ENCODE data around the gene C5orf34. TPM values are rescaled to one million over a fixed set of nuclear protein-coding genes. Genes with fewer than 3 reads are reported as not detected.
A peak's percentile ranks its signal among the peaks of the same experiment; 100 is the strongest.

Gene C5orf34
- total and polyA plus RNA-seq, 9 of the 15 experiments (the other 6 are each of a cell fraction or from before 2014, with no cell fraction given): 13.2 to 32.6 (median 20.7) TPM

DNA sequence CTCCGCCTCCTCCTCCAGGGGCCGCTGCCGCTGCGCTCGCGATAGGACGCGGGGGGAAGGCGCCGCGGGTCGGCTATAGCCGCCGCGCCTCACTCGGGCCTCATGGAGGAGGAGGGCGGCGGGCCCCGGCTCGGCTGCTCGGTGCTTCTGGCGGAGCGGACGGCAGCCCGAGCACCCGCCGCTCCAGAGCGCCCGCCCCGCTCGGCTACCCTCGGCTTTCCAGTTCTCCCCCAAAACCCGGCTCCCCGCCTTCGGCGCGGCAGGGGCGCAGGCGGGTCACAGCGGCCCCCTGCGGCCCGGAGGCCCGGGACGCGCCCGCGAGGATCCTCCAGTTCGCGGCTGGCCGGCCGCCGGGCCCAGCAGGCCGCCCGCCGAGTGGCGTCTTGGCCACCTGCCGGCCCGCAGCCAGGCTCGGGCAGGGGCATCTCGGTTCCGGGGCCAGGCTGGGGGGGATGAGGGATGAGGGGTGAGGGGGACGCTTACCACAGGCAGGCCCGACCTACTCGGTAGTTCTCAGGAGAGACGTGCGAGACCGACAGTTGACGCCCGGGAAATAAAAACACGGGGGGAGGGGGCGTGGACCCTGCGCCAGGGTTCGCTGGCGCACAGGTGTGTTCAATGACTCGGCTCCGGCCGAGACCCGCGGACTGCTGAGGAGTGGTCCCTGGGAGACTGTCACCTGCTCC is 42.1 kb upstream of the C5orf34 start, which contains the start of gene PAIP1 (continued):
- TF ChIP-seq MIER1 (IDR thresholded peaks at IDR 0.05; ENCODE audit: low read depth) (no peak), BRD9 (IDR thresholded peaks at IDR 0.05; ENCODE audit: low read depth, partially characterized antibody) (peak; percentile 20), MAZ (CRISPR knock-in tag; conservative IDR thresholded peaks at IDR 0.05 in 1 of 2, IDR thresholded peaks at IDR 0.05 in 1 of 2) (peak; percentile 78 to 96), ARID2 (IDR thresholded peaks at IDR 0.05) (no peak), HIVEP1 (CRISPR knock-in tag; IDR thresholded peaks at IDR 0.05) (no peak), TCF7L2 (IDR thresholded peaks at IDR 0.05; ENCODE audit: low read depth, low read length) (no peak), TARDBP (IDR thresholded peaks at IDR 0.05) (peak; percentile 34), SRSF3 (IDR thresholded peaks at IDR 0.05; ENCODE audit: insufficient read depth, low read length) (no peak), ZNF232 (CRISPR knock-in tag; IDR thresholded peaks at IDR 0.05) (no peak; the same call in 1 of the 2 replicates), CCNT2 (IDR thresholded peaks at IDR 0.05; ENCODE audit: borderline replicate concordance, extremely low read depth, insufficient read length, low read depth, low read length) (peak; percentile 60), HNRNPLL (IDR thresholded peaks at IDR 0.05; ENCODE audit: low read depth, low read length, poor library complexity, severe bottlenecking) (peak; percentile 70), STAT5B (CRISPR knock-in tag; IDR thresholded peaks at IDR 0.05) (no peak), ZNF507 (tag; conservative IDR thresholded peaks at IDR 0.05) (no peak), ZNF780A (CRISPR knock-in tag; IDR thresholded peaks at IDR 0.05) (no peak), ZNF311 (CRISPR knock-in tag; IDR thresholded peaks at IDR 0.05) (no peak), CBX2 (IDR thresholded peaks at IDR 0.05; ENCODE audit: insufficient read depth, low read length, poor library complexity, severe bottlenecking) (no peak), NRF1 (conservative IDR thresholded peaks at IDR 0.05 in 1 of 2, IDR thresholded peaks at IDR 0.05 in 1 of 2) (peak; percentile 59 to 63), BRD4 (IDR thresholded peaks at IDR 0.05) (peak; percentile 90; the same call in 1 of the 2 replicates), RBM22 (IDR thresholded peaks at IDR 0.05; ENCODE audit: low read depth, low read length, poor library complexity, severe bottlenecking) (no peak), SMAD2 (IDR thresholded peaks at IDR 0.05; ENCODE audit: low read depth, low read length) (no peak), NUFIP1 (IDR thresholded peaks at IDR 0.05; ENCODE audit: partially characterized antibody) (no peak), HCFC1 (IDR thresholded peaks at IDR 0.05; ENCODE audit: low read depth, low read length) (peak; percentile 68), ZBTB7A (IDR thresholded peaks at IDR 0.05; ENCODE audit: borderline replicate concordance, control insufficient read depth, low read depth, low read length) (peak; percentile 81), CHCHD3 (CRISPR knock-in tag; IDR thresholded peaks at IDR 0.05) (no peak), PYGO2 (tag; IDR thresholded peaks at IDR 0.05) (no peak)
- TF ChIP-seq, protein P1, sequence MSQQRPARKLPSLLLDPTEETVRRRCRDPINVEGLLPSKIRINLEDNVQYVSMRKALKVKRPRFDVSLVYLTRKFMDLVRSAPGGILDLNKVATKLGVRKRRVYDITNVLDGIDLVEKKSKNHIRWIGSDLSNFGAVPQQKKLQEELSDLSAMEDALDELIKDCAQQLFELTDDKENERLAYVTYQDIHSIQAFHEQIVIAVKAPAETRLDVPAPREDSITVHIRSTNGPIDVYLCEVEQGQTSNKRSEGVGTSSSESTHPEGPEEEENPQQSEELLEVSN (IDR thresholded peaks at IDR 0.05; ENCODE audit: borderline replicate concordance in 1 of 2, extremely low read depth in 1 of 2, insufficient read depth in 1 of 2, insufficient read length in 1 of 2, low read depth in 1 of 2, low read length in 1 of 2, poor library complexity in 1 of 2, severe bottlenecking in 1 of 2): peak in 1 of 2 experiments; percentile 65
- TF ChIP-seq, protein P2, sequence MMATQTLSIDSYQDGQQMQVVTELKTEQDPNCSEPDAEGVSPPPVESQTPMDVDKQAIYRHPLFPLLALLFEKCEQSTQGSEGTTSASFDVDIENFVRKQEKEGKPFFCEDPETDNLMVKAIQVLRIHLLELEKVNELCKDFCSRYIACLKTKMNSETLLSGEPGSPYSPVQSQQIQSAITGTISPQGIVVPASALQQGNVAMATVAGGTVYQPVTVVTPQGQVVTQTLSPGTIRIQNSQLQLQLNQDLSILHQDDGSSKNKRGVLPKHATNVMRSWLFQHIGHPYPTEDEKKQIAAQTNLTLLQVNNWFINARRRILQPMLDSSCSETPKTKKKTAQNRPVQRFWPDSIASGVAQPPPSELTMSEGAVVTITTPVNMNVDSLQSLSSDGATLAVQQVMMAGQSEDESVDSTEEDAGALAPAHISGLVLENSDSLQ (IDR thresholded peaks at IDR 0.05): no peak

All from K562 (cell line).